GM12891 (cell line): ENCODE data around the gene CHRNE.

Experiments
- PAX5 ChIP-seq: IDR thresholded peaks from 2 replicates; pipeline ENCODE4 v1.6.1; 2011; ENCODE audit warnings: low read length, moderate library complexity, mild to moderate bottlenecking; ENCODE audit not compliant: insufficient read depth, severe bottlenecking
- POLR2A ChIP-seq: IDR thresholded peaks from 2 replicates; pipeline ENCODE4 v1.6.1; 2011; ENCODE audit warnings: low read depth, low read length, control low read depth
- POLR2AphosphoS5 ChIP-seq: IDR thresholded peaks from 2 replicates; pipeline ENCODE4 v1.6.1; 2011; ENCODE audit warnings: low read depth, low read length, control low read depth

GRCh38 chr17:4893272-4893671 lies 9.6 kb downstream of the CHRNE start:
- TF ChIP-seq POLR2AphosphoS5 (no peak), PAX5 (no peak), POLR2A (no peak)
